ENCODE data around the gene SLFNL1. TPM values are rescaled to one million over a fixed set of nuclear protein-coding genes. Genes with fewer than 3 reads are reported as not detected.

The SLFNL1 gene
- total RNA-seq, 1 experiment from 2014 or later = 0.39 TPM

DNA sequence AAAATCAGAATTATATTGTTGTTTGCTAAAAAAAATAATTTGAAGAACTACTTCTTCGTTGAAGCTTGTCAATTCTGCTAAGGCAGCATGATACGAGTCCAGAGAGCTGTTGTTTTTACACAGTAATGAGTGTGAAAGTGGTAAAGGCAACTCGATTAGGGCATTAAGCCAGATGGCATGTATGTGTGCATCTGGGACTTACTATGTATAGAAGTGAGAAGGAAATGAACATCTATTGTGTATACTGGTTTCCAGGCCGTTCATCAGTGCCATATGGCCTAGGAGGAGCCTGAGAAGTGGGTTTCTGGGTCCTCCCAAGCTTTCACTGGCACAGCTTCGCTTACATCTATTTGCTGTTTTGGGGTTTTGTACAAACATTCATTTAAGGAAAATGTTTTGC is 36.4 kb downstream of the SLFNL1 start:
- H3K27ac ChIP-seq (ENCODE audit: low read depth, low read length, poor library complexity, severe bottlenecking) = no peak overlapping the region
- H3K36me3 ChIP-seq (ENCODE audit: insufficient read depth, low read length, poor library complexity, severe bottlenecking) = peaks cover 67% of the 10 kb centered on the region
- BruUV-seq (replicated peaks) = no TSS peak
- ChIA-PET CTCF (no interaction called here), POLR2A (ENCODE audit: low non-redundant PET) (no interaction called here)
- no peaks in the 10 kb centered on the region for H3K9me3 ChIP-seq (ENCODE audit: low read depth, low read length, poor library complexity, severe bottlenecking)
- no peak for TF ChIP-seq EZH2 (IDR thresholded peaks at IDR 0.05; ENCODE audit: borderline replicate concordance, low read depth, low read length, poor library complexity, severe bottlenecking)
- TF ChIP-seq, protein P1, sequence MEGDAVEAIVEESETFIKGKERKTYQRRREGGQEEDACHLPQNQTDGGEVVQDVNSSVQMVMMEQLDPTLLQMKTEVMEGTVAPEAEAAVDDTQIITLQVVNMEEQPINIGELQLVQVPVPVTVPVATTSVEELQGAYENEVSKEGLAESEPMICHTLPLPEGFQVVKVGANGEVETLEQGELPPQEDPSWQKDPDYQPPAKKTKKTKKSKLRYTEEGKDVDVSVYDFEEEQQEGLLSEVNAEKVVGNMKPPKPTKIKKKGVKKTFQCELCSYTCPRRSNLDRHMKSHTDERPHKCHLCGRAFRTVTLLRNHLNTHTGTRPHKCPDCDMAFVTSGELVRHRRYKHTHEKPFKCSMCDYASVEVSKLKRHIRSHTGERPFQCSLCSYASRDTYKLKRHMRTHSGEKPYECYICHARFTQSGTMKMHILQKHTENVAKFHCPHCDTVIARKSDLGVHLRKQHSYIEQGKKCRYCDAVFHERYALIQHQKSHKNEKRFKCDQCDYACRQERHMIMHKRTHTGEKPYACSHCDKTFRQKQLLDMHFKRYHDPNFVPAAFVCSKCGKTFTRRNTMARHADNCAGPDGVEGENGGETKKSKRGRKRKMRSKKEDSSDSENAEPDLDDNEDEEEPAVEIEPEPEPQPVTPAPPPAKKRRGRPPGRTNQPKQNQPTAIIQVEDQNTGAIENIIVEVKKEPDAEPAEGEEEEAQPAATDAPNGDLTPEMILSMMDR (conservative IDR thresholded peaks at IDR 0.05; ENCODE audit: low read depth, low read length) = no peak
- H3K27me3 ChIP-seq (replicated peaks; ENCODE audit: insufficient read depth, low read depth, low read length, poor library complexity) = no peaks in the 10 kb centered on the region
- no peak overlapping the region for H3K4me3 ChIP-seq (ENCODE audit: low read depth, low read length, poor library complexity, severe bottlenecking)
- DNase-seq (ENCODE audit: low spot score) = no peak
- intact Hi-C loops (cut with micrococcal nuclease; ENCODE audit: unreplicated experiment) = no loop called here
- H3K4me1 ChIP-seq (ENCODE audit: insufficient read depth, low read length, poor library complexity, severe bottlenecking) = peaks cover 6% of the 10 kb centered on the region

DNA sequence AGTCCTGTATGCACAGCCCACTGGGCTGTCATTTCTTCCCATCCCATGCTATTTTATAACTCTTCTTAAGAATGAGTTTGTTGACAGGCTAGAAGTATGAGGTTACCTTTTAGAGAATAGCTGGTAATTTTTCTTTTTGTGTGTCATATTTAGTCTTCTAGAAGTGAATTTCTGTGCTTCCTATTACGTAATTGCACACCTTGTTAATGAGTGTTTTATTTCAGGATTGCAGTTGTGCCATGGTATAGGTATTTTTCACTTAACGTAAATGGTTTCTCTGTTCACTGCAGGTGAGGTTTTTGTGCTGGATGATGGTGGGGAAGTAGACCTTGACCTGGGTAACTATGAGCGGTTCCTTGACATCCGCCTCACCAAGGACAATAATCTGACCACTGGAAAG is 37.0 kb downstream of the SLFNL1 start:
- Histone ChIP-seq H3K4me3 (ENCODE audit: low read depth, low read length, poor library complexity, severe bottlenecking) (no peak overlapping the region), H3K9me3 (ENCODE audit: low read depth, low read length, poor library complexity, severe bottlenecking) (no peaks in the 10 kb centered on the region), H3K4me1 (ENCODE audit: insufficient read depth, low read length, poor library complexity, severe bottlenecking) (peaks cover 6% of the 10 kb centered on the region), H3K36me3 (ENCODE audit: insufficient read depth, low read length, poor library complexity, severe bottlenecking) (peaks cover 61% of the 10 kb centered on the region), H3K27ac (ENCODE audit: low read depth, low read length, poor library complexity, severe bottlenecking) (no peak overlapping the region), H3K27me3 (replicated peaks; ENCODE audit: insufficient read depth, low read depth, low read length, poor library complexity) (no peaks in the 10 kb centered on the region)
- no TSS peak for BruUV-seq (replicated peaks)
- ChIA-PET POLR2A (ENCODE audit: low non-redundant PET) (no interaction called here), CTCF (no interaction called here)
- intact Hi-C loops (cut with micrococcal nuclease; ENCODE audit: unreplicated experiment) = no loop called here
- no peak for DNase-seq (ENCODE audit: low spot score)
- no peak for TF ChIP-seq EZH2 (IDR thresholded peaks at IDR 0.05; ENCODE audit: borderline replicate concordance, low read depth, low read length, poor library complexity, severe bottlenecking)
- TF ChIP-seq, protein P1 (conservative IDR thresholded peaks at IDR 0.05; ENCODE audit: low read depth, low read length) = no peak

DNA sequence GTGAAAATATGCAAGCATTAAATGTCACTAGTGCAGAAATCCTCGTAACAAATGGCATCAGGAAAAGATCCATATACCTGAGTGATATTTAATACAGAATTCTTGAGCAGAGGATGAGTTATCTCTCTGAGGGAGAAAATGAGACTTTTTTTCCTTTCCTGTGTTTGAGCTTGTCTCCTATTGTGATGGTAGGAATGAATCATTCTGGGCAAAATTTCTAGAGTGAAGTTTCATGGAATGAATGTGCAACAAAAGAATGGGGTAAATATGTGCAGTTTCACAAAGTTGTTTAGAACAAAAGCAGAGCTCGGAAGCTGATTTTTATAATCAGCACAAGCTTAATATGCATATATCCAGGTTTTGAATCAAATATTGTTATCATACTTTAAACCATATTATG is 37.5 kb downstream of the SLFNL1 start:
- POLR2A ChIA-PET (ENCODE audit: low non-redundant PET) = no interaction called here
- Histone ChIP-seq H3K27ac (ENCODE audit: low read depth, low read length, poor library complexity, severe bottlenecking) (no peak overlapping the region), H3K36me3 (ENCODE audit: insufficient read depth, low read length, poor library complexity, severe bottlenecking) (peaks cover 56% of the 10 kb centered on the region), H3K27me3 (replicated peaks; ENCODE audit: insufficient read depth, low read depth, low read length, poor library complexity) (no peaks in the 10 kb centered on the region), H3K4me1 (ENCODE audit: insufficient read depth, low read length, poor library complexity, severe bottlenecking) (peaks cover 9% of the 10 kb centered on the region), H3K9me3 (ENCODE audit: low read depth, low read length, poor library complexity, severe bottlenecking) (no peaks in the 10 kb centered on the region), H3K4me3 (ENCODE audit: low read depth, low read length, poor library complexity, severe bottlenecking) (no peak overlapping the region)
- TF ChIP-seq, protein P1 (conservative IDR thresholded peaks at IDR 0.05; ENCODE audit: low read depth, low read length) = no peak
- TF ChIP-seq EZH2 (IDR thresholded peaks at IDR 0.05; ENCODE audit: borderline replicate concordance, low read depth, low read length, poor library complexity, severe bottlenecking) = no peak
- CTCF ChIA-PET = no interaction called here
- intact Hi-C loops (cut with micrococcal nuclease; ENCODE audit: unreplicated experiment) = no loop called here
- no peak for DNase-seq (ENCODE audit: low spot score)
- no TSS peak for BruUV-seq (replicated peaks)
